MM.1S (cell line): ENCODE data around the gene CPA1.

Source experiments
- EZH2phosphoT487 ChIP-seq: fragments of 300-600 bp; sonication (generic); IDR thresholded peaks from 2 replicates; pipeline ENCODE4 v1.6.1; 2018; ENCODE audit warnings: antibody characterized with exemption, low read length
- TF ChIP-seq, protein P1 (sequence below): fragments of 300-600 bp; sonication (generic); IDR thresholded peaks from 2 replicates; pipeline ENCODE4 v1.5.1; 2016; ENCODE audit warnings: antibody characterized with exemption, low read length, mixed read lengths

DNA sequence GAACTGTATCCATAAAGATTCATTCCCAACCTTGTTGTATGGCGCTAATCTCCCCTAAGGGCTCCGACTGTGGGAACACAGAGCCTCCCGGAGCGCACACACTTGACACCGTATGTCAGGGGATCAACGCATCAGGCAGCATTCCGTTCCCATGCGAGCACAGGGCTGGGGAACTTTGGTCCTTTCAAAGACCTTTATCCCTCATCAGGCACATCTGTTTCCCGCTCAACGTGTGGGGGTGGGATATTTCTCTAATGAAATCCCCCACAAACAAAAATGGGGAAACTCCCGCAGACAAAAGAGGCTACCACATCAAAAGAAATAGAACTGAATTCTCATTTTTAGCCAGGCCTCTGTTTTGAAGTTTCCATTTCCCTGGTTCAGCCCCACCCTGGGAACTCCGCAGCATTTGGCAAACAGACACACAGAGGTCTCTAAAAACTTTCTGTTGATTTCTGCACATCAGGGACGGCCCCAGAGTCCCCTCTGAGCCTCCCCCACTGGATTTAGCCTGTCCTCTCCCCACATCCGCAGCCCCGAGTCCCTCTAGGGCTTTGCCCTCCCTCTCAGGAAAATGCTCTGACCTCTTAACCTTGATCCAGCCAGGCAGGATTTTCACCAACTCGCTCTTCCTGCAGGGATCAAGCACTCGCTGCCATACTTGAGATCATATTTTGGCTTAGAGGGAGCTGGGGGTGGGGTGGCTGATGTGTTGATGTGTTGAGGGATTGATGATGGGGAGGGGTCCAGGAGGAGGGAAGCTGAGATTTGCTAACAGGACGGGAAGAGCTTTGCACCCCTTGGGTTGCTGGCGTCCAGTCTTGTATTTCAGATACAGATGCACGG is 29.1 kb upstream of the CPA1 start:
- TF ChIP-seq, protein P1, sequence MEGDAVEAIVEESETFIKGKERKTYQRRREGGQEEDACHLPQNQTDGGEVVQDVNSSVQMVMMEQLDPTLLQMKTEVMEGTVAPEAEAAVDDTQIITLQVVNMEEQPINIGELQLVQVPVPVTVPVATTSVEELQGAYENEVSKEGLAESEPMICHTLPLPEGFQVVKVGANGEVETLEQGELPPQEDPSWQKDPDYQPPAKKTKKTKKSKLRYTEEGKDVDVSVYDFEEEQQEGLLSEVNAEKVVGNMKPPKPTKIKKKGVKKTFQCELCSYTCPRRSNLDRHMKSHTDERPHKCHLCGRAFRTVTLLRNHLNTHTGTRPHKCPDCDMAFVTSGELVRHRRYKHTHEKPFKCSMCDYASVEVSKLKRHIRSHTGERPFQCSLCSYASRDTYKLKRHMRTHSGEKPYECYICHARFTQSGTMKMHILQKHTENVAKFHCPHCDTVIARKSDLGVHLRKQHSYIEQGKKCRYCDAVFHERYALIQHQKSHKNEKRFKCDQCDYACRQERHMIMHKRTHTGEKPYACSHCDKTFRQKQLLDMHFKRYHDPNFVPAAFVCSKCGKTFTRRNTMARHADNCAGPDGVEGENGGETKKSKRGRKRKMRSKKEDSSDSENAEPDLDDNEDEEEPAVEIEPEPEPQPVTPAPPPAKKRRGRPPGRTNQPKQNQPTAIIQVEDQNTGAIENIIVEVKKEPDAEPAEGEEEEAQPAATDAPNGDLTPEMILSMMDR = no peak
- TF ChIP-seq EZH2phosphoT487 = no peak
